Lower lobe of right lung (tissue), 2 donors: ENCODE measurements around the gene GHR. TPM values are rescaled to one million over a fixed set of nuclear protein-coding genes. Genes with fewer than 3 reads are reported as not detected.

Experiments
- ATAC-seq, 2 donors: fragments of 200-7000 bp; cut with Tn5 transposase; one replicate each; pipeline ENCODE4 v1.9.1; 2020 to 2022; ENCODE audit warnings: mild to moderate bottlenecking in 2 of 2, moderate library complexity in 2 of 2
- DNase-seq: peaks from one replicate; pipeline ENCODE4 v3.0.0-alpha.2; 2020
- H3K27ac ChIP-seq: fragments of 200-600 bp; one replicate; pipeline ENCODE4 v1.8.0; 2022
- H3K27me3 ChIP-seq: fragments of 200-600 bp; one replicate; pipeline ENCODE4 v1.8.0; 2022; ENCODE audit warnings: low read depth
- H3K36me3 ChIP-seq: fragments of 200-600 bp; one replicate; pipeline ENCODE4 v1.8.0; 2022; ENCODE audit warnings: mild to moderate bottlenecking
- H3K4me1 ChIP-seq: fragments of 200-600 bp; one replicate; pipeline ENCODE4 v1.8.0; 2022
- H3K4me3 ChIP-seq: fragments of 200-600 bp; one replicate; pipeline ENCODE4 v1.8.0; 2022; ENCODE audit warnings: mild to moderate bottlenecking
- H3K9me3 ChIP-seq: fragments of 200-600 bp; one replicate; pipeline ENCODE4 v1.8.0; 2022
- intact Hi-C: fragments of 100-400 bp; cut with DNase I; formaldehyde crosslinking; loops from one replicate; pipeline ENCODE4 v1.11.0; 2022
- total RNA-seq: library from RNA; stranded (reverse); fragmentation: NEBNext Ultra II Directional; extraction: Animal tissue kit (Norgen Biotek cat#: 25700); gene quantifications from one replicate; pipeline ENCODE4 v1.2.1, GENCODE V29; 2021
- TF ChIP-seq, protein P1 (sequence below): fragments of 200-600 bp; IDR thresholded peaks from one replicate; pipeline ENCODE4 v1.8.0; 2022; ENCODE audit warnings: antibody characterized with exemption, mild to moderate bottlenecking
- donor health status: DM: no; HTN: yes; CAD: no; lungs with severe emphysema.

Gene GHR
- total RNA-seq, 1 donor from 2014 or later: 5.2 TPM

DNA sequence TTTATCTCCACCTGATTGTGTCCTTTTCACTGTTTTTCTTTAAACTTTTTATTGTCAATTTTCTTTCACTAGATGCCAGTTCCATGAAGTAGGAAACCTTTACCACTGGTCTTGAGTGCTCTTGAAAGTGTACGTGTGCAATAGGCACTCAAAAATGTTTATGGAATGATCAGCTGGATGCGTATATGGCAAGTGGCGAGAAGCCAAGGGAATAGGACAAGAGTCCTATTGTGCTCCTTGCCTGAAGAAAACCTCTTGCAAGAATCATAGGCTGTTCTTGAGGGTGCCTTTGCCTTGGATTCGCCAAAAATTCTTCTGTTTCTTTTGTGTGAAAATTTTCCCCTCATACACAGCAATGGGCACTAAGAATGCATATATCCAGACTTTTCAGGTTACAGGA is 97.7 kb downstream of the GHR start:
- no peaks in the 10 kb centered on the region for H3K27me3 ChIP-seq
- no peak for DNase-seq
- no peak overlapping the region for H3K27ac ChIP-seq
- TF ChIP-seq, protein P1, sequence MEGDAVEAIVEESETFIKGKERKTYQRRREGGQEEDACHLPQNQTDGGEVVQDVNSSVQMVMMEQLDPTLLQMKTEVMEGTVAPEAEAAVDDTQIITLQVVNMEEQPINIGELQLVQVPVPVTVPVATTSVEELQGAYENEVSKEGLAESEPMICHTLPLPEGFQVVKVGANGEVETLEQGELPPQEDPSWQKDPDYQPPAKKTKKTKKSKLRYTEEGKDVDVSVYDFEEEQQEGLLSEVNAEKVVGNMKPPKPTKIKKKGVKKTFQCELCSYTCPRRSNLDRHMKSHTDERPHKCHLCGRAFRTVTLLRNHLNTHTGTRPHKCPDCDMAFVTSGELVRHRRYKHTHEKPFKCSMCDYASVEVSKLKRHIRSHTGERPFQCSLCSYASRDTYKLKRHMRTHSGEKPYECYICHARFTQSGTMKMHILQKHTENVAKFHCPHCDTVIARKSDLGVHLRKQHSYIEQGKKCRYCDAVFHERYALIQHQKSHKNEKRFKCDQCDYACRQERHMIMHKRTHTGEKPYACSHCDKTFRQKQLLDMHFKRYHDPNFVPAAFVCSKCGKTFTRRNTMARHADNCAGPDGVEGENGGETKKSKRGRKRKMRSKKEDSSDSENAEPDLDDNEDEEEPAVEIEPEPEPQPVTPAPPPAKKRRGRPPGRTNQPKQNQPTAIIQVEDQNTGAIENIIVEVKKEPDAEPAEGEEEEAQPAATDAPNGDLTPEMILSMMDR: no peak
- H3K9me3 ChIP-seq: no peaks in the 10 kb centered on the region
- H3K36me3 ChIP-seq: no peaks in the 10 kb centered on the region
- ATAC-seq: no peak
- no peak overlapping the region for H3K4me3 ChIP-seq
- no peaks in the 10 kb centered on the region for H3K4me1 ChIP-seq
- intact Hi-C loops: no loop called here

- Histone ChIP-seq H3K9me3 (no peaks in the 10 kb centered on the region), H3K4me3 (no peak overlapping the region), H3K4me1 (no peaks in the 10 kb centered on the region), H3K36me3 (no peaks in the 10 kb centered on the region), H3K27me3 (no peaks in the 10 kb centered on the region), H3K27ac (no peak overlapping the region)
- TF ChIP-seq, protein P1: no peak
- DNase-seq (no peak), ATAC-seq (no peak)
- intact Hi-C loops: no loop called here
Observed at GRCh38 chr5:42521406-42521805, 98.2 kb downstream of the GHR start.

GRCh38 chr5:42522783-42523182 is 99.5 kb downstream of the GHR start:
- H3K36me3 ChIP-seq: no peaks in the 10 kb centered on the region
- no peak for DNase-seq
- no peak overlapping the region for H3K27ac ChIP-seq
- intact Hi-C loops: no loop called here
- no peak overlapping the region for H3K4me3 ChIP-seq
- no peaks in the 10 kb centered on the region for H3K9me3 ChIP-seq
- no peak for ATAC-seq
- H3K27me3 ChIP-seq: no peaks in the 10 kb centered on the region
- H3K4me1 ChIP-seq: no peaks in the 10 kb centered on the region
- TF ChIP-seq, protein P1: no peak

- TF ChIP-seq, protein P1: no peak
- H3K27ac ChIP-seq: no peak overlapping the region
- ATAC-seq: no peak
- no peaks in the 10 kb centered on the region for H3K27me3 ChIP-seq
- no peaks in the 10 kb centered on the region for H3K9me3 ChIP-seq
- intact Hi-C loops: no loop called here
- no peak for DNase-seq
- no peak overlapping the region for H3K4me3 ChIP-seq
- H3K36me3 ChIP-seq: no peaks in the 10 kb centered on the region
- no peaks in the 10 kb centered on the region for H3K4me1 ChIP-seq
Observed at GRCh38 chr5:42526179-42526578, 102.9 kb downstream of the GHR start.

DNA sequence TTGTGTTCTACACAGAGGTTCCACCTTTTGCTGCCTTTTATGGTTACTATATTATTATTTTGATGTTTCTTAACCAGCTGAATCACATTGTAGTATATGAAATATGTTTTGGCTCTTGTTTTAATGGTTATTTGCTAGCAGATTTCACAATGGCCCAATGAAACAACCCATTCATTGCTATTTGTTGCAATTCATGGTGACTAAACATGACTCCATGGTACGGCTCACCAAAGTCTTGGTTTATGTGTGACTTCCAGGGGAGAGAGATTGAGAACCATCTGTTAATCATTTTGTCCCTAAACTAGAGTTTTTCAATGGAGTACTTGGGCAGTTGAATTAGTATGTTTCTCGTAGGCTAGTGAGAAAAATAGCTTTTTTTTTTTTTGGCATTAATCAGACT is 108.4 kb downstream of the GHR start:
- TF ChIP-seq, protein P1: no peak
- no peak for DNase-seq
- ATAC-seq: no peak
- Histone ChIP-seq H3K4me1 (no peaks in the 10 kb centered on the region), H3K9me3 (no peaks in the 10 kb centered on the region), H3K4me3 (no peak overlapping the region), H3K27ac (no peak overlapping the region), H3K27me3 (no peaks in the 10 kb centered on the region), H3K36me3 (no peaks in the 10 kb centered on the region)
- intact Hi-C loops: no loop called here

GRCh38 chr5:42542106-42542505 is 118.9 kb downstream of the GHR start:
- H3K27me3 ChIP-seq: no peaks in the 10 kb centered on the region
- ATAC-seq: no peak
- H3K4me3 ChIP-seq: no peak overlapping the region
- H3K27ac ChIP-seq: no peak overlapping the region
- no peak for DNase-seq
- H3K36me3 ChIP-seq: no peaks in the 10 kb centered on the region
- TF ChIP-seq, protein P1: no peak
- intact Hi-C loops: no loop called here
- H3K4me1 ChIP-seq: no peaks in the 10 kb centered on the region
- peaks cover 15% of the 10 kb centered on the region for H3K9me3 ChIP-seq
